Measurements from ENCODE around the gene NRXN3.

DNA sequence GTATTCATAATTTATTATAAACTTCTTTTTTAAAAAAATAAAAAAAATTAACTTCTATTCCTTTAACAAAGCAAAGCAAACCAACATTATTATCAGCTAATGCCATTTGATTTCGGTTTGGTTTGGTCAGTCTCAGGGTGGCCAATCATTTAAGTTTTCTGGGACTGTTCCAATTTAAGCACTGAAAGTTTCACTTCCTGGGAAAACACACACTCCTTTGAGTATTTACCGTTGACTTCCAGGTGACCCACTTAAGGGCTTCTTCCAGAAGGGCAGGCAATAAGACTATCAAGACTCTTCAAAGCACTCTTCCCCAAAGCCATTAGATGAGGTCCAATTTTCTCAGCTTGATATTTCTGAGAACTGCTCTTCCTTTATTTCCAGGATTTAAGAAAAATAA, 1187.1 kb downstream of the NRXN3 start:
- TF ChIP-seq GATA2 (IDR thresholded peaks at IDR 0.05; ENCODE audit: low read depth, low read length) = no peak
- TF ChIP-seq GATA3 (IDR thresholded peaks at IDR 0.05; ENCODE audit: low read depth, low read length) = no peak

Measured in SH-SY5Y (cell line).